ENCODE data around the gene UHRF1.

UHRF1 gene

DNA sequence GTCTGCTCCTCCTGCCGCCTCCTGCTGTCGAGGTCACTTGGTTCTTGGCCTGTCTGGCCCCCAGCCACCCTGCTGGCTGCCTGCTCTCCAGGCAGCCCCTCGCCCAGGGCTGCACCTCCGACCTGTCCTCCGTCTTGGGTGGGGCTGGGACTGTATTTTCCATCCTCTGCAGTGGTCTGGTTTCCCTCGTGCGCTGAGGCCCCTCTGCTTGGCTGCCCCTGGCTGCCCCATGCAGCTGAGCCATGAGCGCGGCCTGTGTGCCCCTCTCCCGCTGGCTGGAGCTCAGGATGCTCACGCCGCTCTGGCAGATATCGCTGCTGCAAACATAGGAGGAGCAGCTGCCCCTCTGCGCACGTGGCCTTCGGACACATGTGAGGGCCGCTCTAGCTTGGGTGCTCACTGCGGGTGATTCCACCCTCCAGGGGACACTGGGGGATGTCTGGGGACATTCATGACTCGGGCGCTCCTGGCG, 14.0 kb downstream of the UHRF1 start:
- Histone ChIP-seq H3K4me1 (ENCODE audit: control insufficient read depth, low read length) (no peaks in the 10 kb centered on the region), H3F3A (ENCODE audit: control insufficient read depth, insufficient read depth) (0 out of 2 replicates have a peak, but pooled peaks cover 6% of the 10 kb centered on the region), H3K36me3 (ENCODE audit: control insufficient read depth, low read length) (peaks cover 88% of the 10 kb centered on the region), H3K4me3 (ENCODE audit: low read length) (no peak overlapping the region), H3K79me2 (ENCODE audit: control insufficient read depth, low read length) (peaks cover 100% of the 10 kb centered on the region), H3K4me2 (ENCODE audit: low read length) (no peak overlapping the region), H4K20me1 (ENCODE audit: control insufficient read depth, insufficient read depth, low read depth, low read length) (peaks cover 19% of the 10 kb centered on the region), H3K27me3 (ENCODE audit: control insufficient read depth, low read length) (no peaks in the 10 kb centered on the region), H3K9me2 (replicated peaks; ENCODE audit: control insufficient read depth, low read length) (no peaks in the 10 kb centered on the region), H3K9me3 (ENCODE audit: control insufficient read depth, insufficient read depth, low read length) (no peaks in the 10 kb centered on the region), H3K27ac (ENCODE audit: low read depth, low read length) (no peak overlapping the region)
- TF ChIP-seq, protein P1, sequence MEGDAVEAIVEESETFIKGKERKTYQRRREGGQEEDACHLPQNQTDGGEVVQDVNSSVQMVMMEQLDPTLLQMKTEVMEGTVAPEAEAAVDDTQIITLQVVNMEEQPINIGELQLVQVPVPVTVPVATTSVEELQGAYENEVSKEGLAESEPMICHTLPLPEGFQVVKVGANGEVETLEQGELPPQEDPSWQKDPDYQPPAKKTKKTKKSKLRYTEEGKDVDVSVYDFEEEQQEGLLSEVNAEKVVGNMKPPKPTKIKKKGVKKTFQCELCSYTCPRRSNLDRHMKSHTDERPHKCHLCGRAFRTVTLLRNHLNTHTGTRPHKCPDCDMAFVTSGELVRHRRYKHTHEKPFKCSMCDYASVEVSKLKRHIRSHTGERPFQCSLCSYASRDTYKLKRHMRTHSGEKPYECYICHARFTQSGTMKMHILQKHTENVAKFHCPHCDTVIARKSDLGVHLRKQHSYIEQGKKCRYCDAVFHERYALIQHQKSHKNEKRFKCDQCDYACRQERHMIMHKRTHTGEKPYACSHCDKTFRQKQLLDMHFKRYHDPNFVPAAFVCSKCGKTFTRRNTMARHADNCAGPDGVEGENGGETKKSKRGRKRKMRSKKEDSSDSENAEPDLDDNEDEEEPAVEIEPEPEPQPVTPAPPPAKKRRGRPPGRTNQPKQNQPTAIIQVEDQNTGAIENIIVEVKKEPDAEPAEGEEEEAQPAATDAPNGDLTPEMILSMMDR (IDR thresholded peaks at IDR 0.05; ENCODE audit: low read depth, low read length, poor library complexity, severe bottlenecking), result no peak
- TF ChIP-seq EZH2phosphoT487 (IDR thresholded peaks at IDR 0.05; ENCODE audit: borderline replicate concordance, low read length), result no peak

DNA sequence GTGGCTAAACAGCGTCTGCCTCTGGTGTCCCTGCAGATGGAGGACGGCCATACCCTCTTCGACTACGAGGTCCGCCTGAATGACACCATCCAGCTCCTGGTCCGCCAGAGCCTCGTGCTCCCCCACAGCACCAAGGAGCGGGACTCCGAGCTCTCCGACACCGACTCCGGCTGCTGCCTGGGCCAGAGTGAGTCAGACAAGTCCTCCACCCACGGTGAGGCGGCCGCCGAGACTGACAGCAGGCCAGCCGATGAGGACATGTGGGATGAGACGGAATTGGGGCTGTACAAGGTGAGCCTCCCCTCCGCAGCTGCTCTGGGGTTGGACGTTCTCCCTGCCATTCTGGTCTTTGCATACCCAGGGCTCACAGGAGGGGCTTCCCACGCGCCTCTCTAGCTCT, 19.9 kb downstream of the UHRF1 start:
- Histone ChIP-seq H4K20me1 (ENCODE audit: control insufficient read depth, insufficient read depth, low read depth, low read length) (peaks cover 19% of the 10 kb centered on the region), H3K36me3 (ENCODE audit: control insufficient read depth, low read length) (peaks cover 88% of the 10 kb centered on the region), H3K27ac (ENCODE audit: low read depth, low read length) (no peak overlapping the region), H3K9me3 (ENCODE audit: control insufficient read depth, insufficient read depth, low read length) (no peaks in the 10 kb centered on the region), H3K79me2 (ENCODE audit: control insufficient read depth, low read length) (peaks cover 93% of the 10 kb centered on the region), H3K9me2 (replicated peaks; ENCODE audit: control insufficient read depth, low read length) (no peaks in the 10 kb centered on the region), H3K4me2 (ENCODE audit: low read length) (no peak overlapping the region), H3K4me3 (ENCODE audit: low read length) (no peak overlapping the region), H3K4me1 (ENCODE audit: control insufficient read depth, low read length) (no peaks in the 10 kb centered on the region), H3K27me3 (ENCODE audit: control insufficient read depth, low read length) (no peaks in the 10 kb centered on the region), H3F3A (ENCODE audit: control insufficient read depth, insufficient read depth) (0 out of 2 replicates have a peak, but pooled peaks cover 9% of the 10 kb centered on the region)
- TF ChIP-seq EZH2phosphoT487 (IDR thresholded peaks at IDR 0.05; ENCODE audit: borderline replicate concordance, low read length), result no peak

DNA sequence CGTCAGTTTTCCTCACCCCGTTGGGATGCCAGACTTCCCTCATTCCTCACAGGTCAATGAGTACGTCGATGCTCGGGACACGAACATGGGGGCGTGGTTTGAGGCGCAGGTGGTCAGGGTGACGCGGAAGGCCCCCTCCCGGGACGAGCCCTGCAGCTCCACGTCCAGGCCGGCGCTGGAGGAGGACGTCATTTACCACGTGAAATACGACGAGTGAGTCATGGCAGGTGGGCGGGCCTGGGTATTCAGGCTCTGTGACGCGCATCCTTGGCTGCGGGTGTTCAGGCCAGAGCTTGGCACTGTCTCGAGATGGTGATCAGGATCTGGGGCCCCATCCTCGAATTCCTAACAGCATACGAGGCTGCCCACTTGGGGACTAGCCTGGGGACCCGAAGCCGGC, 21.4 kb downstream of the UHRF1 start:
- Histone ChIP-seq H3K4me3 (ENCODE audit: low read length) (no peak overlapping the region), H3K9me2 (replicated peaks; ENCODE audit: control insufficient read depth, low read length) (no peaks in the 10 kb centered on the region), H4K20me1 (ENCODE audit: control insufficient read depth, insufficient read depth, low read depth, low read length) (peaks cover 22% of the 10 kb centered on the region), H3K79me2 (ENCODE audit: control insufficient read depth, low read length) (peaks cover 93% of the 10 kb centered on the region), H3K4me2 (ENCODE audit: low read length) (no peak overlapping the region), H3K36me3 (ENCODE audit: control insufficient read depth, low read length) (peaks cover 90% of the 10 kb centered on the region), H3F3A (ENCODE audit: control insufficient read depth, insufficient read depth) (peaks cover 7% of the 10 kb centered on the region; the same call in 1 of the 2 replicates), H3K27me3 (ENCODE audit: control insufficient read depth, low read length) (no peaks in the 10 kb centered on the region), H3K27ac (ENCODE audit: low read depth, low read length) (no peak overlapping the region), H3K9me3 (ENCODE audit: control insufficient read depth, insufficient read depth, low read length) (no peaks in the 10 kb centered on the region), H3K4me1 (ENCODE audit: control insufficient read depth, low read length) (no peaks in the 10 kb centered on the region)
- no peak for TF ChIP-seq EZH2phosphoT487 (IDR thresholded peaks at IDR 0.05; ENCODE audit: borderline replicate concordance, low read length)

DNA sequence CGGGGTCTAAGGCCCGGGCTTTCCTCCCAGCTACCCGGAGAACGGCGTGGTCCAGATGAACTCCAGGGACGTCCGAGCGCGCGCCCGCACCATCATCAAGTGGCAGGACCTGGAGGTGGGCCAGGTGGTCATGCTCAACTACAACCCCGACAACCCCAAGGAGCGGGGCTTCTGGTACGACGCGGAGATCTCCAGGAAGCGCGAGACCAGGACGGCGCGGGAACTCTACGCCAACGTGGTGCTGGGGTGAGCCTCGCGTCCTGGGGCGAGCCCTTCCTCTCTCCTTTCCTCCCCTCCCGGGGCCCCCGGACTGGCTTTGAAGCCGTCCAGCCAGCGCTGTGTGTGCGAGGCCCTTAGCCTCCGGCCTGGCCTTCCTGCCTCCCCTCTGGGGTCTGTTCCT, 23.4 kb downstream of the UHRF1 start:
- Histone ChIP-seq H3K79me2 (ENCODE audit: control insufficient read depth, low read length) (peaks cover 93% of the 10 kb centered on the region), H3F3A (ENCODE audit: control insufficient read depth, insufficient read depth) (peaks cover 7% of the 10 kb centered on the region; the same call in 1 of the 2 replicates), H4K20me1 (ENCODE audit: control insufficient read depth, insufficient read depth, low read depth, low read length) (peaks cover 13% of the 10 kb centered on the region), H3K27ac (ENCODE audit: low read depth, low read length) (no peak overlapping the region), H3K36me3 (ENCODE audit: control insufficient read depth, low read length) (peaks cover 93% of the 10 kb centered on the region), H3K9me2 (replicated peaks; ENCODE audit: control insufficient read depth, low read length) (no peaks in the 10 kb centered on the region), H3K9me3 (ENCODE audit: control insufficient read depth, insufficient read depth, low read length) (no peaks in the 10 kb centered on the region), H3K4me3 (ENCODE audit: low read length) (no peak overlapping the region), H3K4me2 (ENCODE audit: low read length) (no peak overlapping the region), H3K27me3 (ENCODE audit: control insufficient read depth, low read length) (no peaks in the 10 kb centered on the region), H3K4me1 (ENCODE audit: control insufficient read depth, low read length) (no peaks in the 10 kb centered on the region)
- no peak for TF ChIP-seq EZH2phosphoT487 (IDR thresholded peaks at IDR 0.05; ENCODE audit: borderline replicate concordance, low read length)
- TF ChIP-seq, protein P1 (IDR thresholded peaks at IDR 0.05; ENCODE audit: low read depth, low read length, poor library complexity, severe bottlenecking), result no peak
